NCI-H1436 treated with DMSO at 0.1 percent for 48 hours (cell line): Measurements from ENCODE around the gene KRTAP5-4.

Experiments used
- DNase-seq: peaks from one replicate; lab custom pipeline; 2025; lab: John Stamatoyannopoulos, UW

The KRTAP5-4 gene

DNA sequence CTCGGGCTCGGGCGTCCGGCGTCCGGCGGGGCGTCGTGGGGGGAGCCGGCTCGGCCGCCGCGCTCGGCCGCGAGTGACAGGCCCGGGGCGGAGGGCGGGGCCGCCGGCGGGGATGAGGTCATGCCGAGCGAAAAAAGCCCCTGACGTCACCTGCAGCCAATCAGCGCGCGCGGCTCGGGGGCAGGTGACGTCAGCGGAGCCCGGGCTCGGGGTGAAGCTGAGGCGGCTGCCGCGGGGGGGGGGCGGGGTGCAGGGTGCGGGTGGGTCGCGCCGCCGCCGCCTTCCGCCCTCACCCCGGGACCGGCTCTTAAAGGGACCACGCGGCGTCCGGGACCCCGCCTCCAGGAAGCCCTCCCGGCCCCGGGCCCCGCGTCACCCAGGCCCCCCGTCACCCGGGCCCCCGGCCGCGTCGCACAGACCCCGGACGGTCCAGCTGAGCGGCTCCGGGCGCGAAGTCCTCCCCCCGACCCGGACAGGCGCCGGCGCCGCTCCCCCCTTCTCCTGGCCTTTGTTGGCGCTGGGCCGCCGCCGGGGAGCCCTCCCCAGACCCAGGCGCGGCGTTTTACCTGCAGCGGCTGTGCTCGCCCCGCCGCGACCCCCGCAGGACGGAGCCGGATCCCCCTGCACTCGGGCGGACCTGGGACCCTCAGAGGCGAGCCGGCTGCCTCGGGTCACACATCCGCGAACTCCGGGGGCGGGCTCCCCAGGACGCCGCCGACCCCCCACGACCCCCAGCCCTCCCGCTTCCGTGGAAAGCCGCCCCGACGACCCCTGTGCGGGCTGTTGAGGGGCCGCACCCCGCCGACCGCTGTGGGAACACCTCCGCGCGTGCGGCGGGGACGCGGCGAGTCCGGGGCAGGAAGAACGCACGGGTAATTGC, 49.5 kb downstream of the KRTAP5-4 start, which contains the start of gene DUSP8:
TSS of gene DUSP8 (minus strand) at position 75 of the 880 bp plus-strand sequence. CDS start 6,445 bp downstream, outside the sequence.
- DNase-seq, result peak; percentile 17

DNA sequence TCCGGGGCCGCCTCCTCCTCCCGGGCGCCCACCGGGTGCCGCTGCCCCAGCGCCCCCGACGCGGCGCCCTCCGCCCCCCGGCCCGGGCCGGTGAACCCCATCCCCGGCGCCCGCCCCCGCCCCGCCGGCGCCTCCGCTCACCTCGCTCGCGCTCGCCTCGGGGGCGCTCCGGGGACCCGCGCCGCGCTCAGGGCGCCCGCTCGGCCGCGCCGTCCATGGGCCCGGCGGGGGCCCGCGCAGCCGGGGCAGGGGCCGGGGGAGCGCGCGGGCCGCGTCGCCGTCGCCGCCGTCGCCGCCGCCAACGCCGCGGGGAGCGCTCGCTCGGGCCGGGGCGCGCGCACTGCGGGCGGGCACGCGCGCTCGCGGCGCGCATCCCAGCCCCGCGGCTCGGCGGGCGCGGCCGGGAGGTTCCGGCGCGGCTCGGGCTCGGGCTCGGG, 50.2 kb downstream of the KRTAP5-4 start:
- DNase-seq, result no peak
